Measurements from ENCODE around the gene REL.

REL gene

GRCh38 chr2:60882971-60883753 lies 1.8 kb downstream of the REL start:
- no peaks in the 10 kb centered on the region for H3K36me3 ChIP-seq (ENCODE audit: control insufficient read depth, insufficient read depth, low read length)
- DNase-seq (ENCODE audit: extremely low read depth, insufficient read length) = peak; percentile 59
- no peaks in the 10 kb centered on the region for H3K27me3 ChIP-seq (replicated peaks; ENCODE audit: control insufficient read depth, insufficient read depth, low read length)
- peak overlapping the region; percentile 99 for H3K4me3 ChIP-seq (replicated peaks; ENCODE audit: low read depth, low read length)
- no peak for TF ChIP-seq CTCF (IDR thresholded peaks at IDR 0.05; ENCODE audit: insufficient read depth, low read length, poor library complexity, severe bottlenecking)

GRCh38 chr2:60883896-60884295 lies 2.5 kb downstream of the REL start:
- DNase-seq (ENCODE audit: extremely low read depth, insufficient read length) = no peak
- peak overlapping the region; percentile 99 for H3K4me3 ChIP-seq (replicated peaks; ENCODE audit: low read depth, low read length)
- H3K27me3 ChIP-seq (replicated peaks; ENCODE audit: control insufficient read depth, insufficient read depth, low read length) = no peaks in the 10 kb centered on the region
- TF ChIP-seq CTCF (IDR thresholded peaks at IDR 0.05; ENCODE audit: insufficient read depth, low read length, poor library complexity, severe bottlenecking) = no peak
- H3K36me3 ChIP-seq (ENCODE audit: control insufficient read depth, insufficient read depth, low read length) = no peaks in the 10 kb centered on the region

GRCh38 chr2:60884800-60885199 lies 3.4 kb downstream of the REL start:
- Histone ChIP-seq H3K4me3 (replicated peaks; ENCODE audit: low read depth, low read length) (peak overlapping the region; percentile 99), H3K27me3 (replicated peaks; ENCODE audit: control insufficient read depth, insufficient read depth, low read length) (no peaks in the 10 kb centered on the region), H3K36me3 (ENCODE audit: control insufficient read depth, insufficient read depth, low read length) (no peaks in the 10 kb centered on the region)
- no peak for DNase-seq (ENCODE audit: extremely low read depth, insufficient read length)
- TF ChIP-seq CTCF (IDR thresholded peaks at IDR 0.05; ENCODE audit: insufficient read depth, low read length, poor library complexity, severe bottlenecking) = no peak

GRCh38 chr2:60885683-60886082 lies 4.3 kb downstream of the REL start:
- TF ChIP-seq CTCF (IDR thresholded peaks at IDR 0.05; ENCODE audit: insufficient read depth, low read length, poor library complexity, severe bottlenecking) = no peak
- Histone ChIP-seq H3K27me3 (replicated peaks; ENCODE audit: control insufficient read depth, insufficient read depth, low read length) (no peaks in the 10 kb centered on the region), H3K4me3 (replicated peaks; ENCODE audit: low read depth, low read length) (peak overlapping the region; percentile 99), H3K36me3 (ENCODE audit: control insufficient read depth, insufficient read depth, low read length) (no peaks in the 10 kb centered on the region)
- DNase-seq (ENCODE audit: extremely low read depth, insufficient read length) = no peak

- no peak for TF ChIP-seq CTCF (IDR thresholded peaks at IDR 0.05; ENCODE audit: insufficient read depth, low read length, poor library complexity, severe bottlenecking)
- DNase-seq (ENCODE audit: extremely low read depth, insufficient read length) = no peak
- H3K4me3 ChIP-seq (replicated peaks; ENCODE audit: low read depth, low read length) = peak overlapping the region; percentile 99
- H3K36me3 ChIP-seq (ENCODE audit: control insufficient read depth, insufficient read depth, low read length) = no peaks in the 10 kb centered on the region
- H3K27me3 ChIP-seq (replicated peaks; ENCODE audit: control insufficient read depth, insufficient read depth, low read length) = no peaks in the 10 kb centered on the region
Measured at GRCh38 chr2:60886991-60887390, 5.6 kb downstream of the REL start.

Data from GM06990 (cell line).